ENCODE measurements around the gene APBA3.

GRCh38 chr19:3776479-3777040, 15.1 kb upstream of the APBA3 start:
- TF ChIP-seq CTCF (conservative IDR thresholded peaks at IDR 0.05; ENCODE audit: low read depth in 2 of 2) (no peak), REST (IDR thresholded peaks at IDR 0.05; ENCODE audit: unreplicated experiment) (no peak), EZH2 (IDR thresholded peaks at IDR 0.05; ENCODE audit: low read depth, unreplicated experiment) (no peak), JUNB (IDR thresholded peaks at IDR 0.05; ENCODE audit: unreplicated experiment) (no peak), NANOG (IDR thresholded peaks at IDR 0.05; ENCODE audit: borderline replicate concordance) (no peak), POLR2AphosphoS5 (IDR thresholded peaks at IDR 0.05; ENCODE audit: low read depth) (no peak)

All from GM23338 (cell line).